ENCODE results near the gene CEP57L1. TPM values are rescaled to one million over a fixed set of nuclear protein-coding genes. Genes with fewer than 3 reads are reported as not detected.
"Not testable (repeated sequence)": the region's sequence is repeated elsewhere in the genome, so short reads cannot be mapped to it uniquely, and the experiment has no call there.

The CEP57L1 gene
- total RNA-seq, 4 donors from 2014 or later: 3.2 to 10.2 (median 7.3) TPM

DNA sequence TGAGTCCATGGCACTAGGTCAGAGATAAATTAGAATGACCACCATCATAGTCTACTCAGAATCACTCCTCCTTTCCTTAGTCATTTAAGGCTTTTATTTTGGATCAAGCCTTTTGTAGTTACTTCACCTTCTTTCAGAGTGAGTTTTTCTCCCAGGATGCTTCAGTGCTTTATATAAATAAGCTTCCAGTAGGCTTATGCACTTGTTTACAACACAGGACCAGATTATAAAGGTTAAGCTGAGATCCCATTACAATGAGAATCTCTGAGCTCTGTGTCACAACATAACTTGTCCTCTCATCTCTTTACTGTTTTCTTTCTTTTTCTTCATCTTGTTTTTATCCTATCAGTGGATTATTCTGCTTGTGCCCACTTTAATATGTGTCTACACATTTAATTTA, 47.9 kb downstream of the CEP57L1 start:
- no peak overlapping the region for H3K4me3 ChIP-seq (ENCODE audit: low read depth, poor library complexity, severe bottlenecking)
- DNase-seq (ENCODE audit: low spot score in 2 of 2): no peak
- intact Hi-C loops (cut with DNase I; ENCODE audit: low total_unique reads): no loop called here
- TF ChIP-seq CTCF (IDR thresholded peaks at IDR 0.05): no peak
- TF ChIP-seq POLR2A (IDR thresholded peaks at IDR 0.05): no peak

GRCh38 chr6:109148251-109148650, 52.9 kb downstream of the CEP57L1 start:
- H3K4me3 ChIP-seq (ENCODE audit: low read depth, poor library complexity, severe bottlenecking); intact Hi-C loops (cut with DNase I; ENCODE audit: low total_unique reads); DNase-seq (ENCODE audit: low spot score in 2 of 2): not testable (repeated sequence)
- 95 to 98% methylated on average over 5 of the region's 5 CpGs for WGBS, 2 donors

DNA sequence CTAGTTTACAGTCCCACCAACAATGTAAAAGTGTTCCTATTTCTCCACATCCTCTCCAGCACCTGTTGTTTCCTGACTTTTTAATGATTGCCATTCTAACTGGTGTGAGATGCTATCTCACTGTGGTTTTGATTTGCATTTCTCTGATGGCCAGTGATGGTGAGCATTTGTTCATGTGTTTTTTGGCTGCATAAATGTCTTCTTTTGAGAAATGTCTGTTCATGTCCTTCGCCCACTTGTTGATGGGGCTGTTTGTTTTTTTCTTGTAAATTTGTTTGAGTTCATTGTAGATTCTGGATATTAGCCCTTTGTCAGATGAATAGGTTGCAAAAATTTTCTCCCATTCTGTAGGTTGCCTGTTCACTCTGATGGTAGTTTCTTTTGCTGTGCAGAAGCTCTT, 53.4 kb downstream of the CEP57L1 start:
- H3K4me3 ChIP-seq (ENCODE audit: low read depth, poor library complexity, severe bottlenecking); intact Hi-C loops (cut with DNase I; ENCODE audit: low total_unique reads); DNase-seq (ENCODE audit: low spot score in 2 of 2): not testable (repeated sequence)
- WGBS, 2 donors: 100% methylated on average over 1 of the region's 1 CpG

DNA sequence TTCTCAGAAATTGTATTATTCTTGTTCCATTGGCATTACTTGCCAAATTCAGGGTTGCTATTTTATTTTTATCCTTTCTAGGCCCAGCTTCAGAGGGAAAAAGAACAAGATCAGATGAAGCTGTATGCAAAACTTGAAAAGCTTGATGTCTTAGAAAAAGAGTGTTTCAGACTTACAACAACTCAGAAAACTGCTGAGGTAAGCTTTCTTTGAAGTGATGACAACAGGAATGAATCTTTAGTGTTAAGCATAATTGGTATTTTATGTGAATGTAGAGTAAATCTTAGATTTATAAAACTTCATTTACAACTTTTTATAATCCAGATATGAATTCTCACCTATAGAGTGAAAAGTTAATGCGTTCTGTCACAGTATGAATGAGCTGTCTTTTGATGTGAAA, 58.4 kb downstream of the CEP57L1 start:
- no peak for DNase-seq (ENCODE audit: low spot score in 2 of 2)
- WGBS, 2 donors: 96 to 98% methylated on average over 1 of the region's 1 CpG
- H3K4me3 ChIP-seq (ENCODE audit: low read depth, poor library complexity, severe bottlenecking): no peak overlapping the region
- TF ChIP-seq CTCF (IDR thresholded peaks at IDR 0.05) (no peak), POLR2A (IDR thresholded peaks at IDR 0.05) (no peak)
- intact Hi-C loops (cut with DNase I; ENCODE audit: low total_unique reads): no loop called here

- no peak for TF ChIP-seq POLR2A (IDR thresholded peaks at IDR 0.05)
- no peak for TF ChIP-seq CTCF (IDR thresholded peaks at IDR 0.05)
- intact Hi-C loops (cut with DNase I; ENCODE audit: low total_unique reads): no loop called here
- H3K4me3 ChIP-seq (ENCODE audit: low read depth, poor library complexity, severe bottlenecking): no peak overlapping the region
- no peak for DNase-seq (ENCODE audit: low spot score in 2 of 2)
Observed at GRCh38 chr6:109164331-109164730, 69.0 kb downstream of the CEP57L1 start.

GRCh38 chr6:109165392-109165974, 70.2 kb downstream of the CEP57L1 start:
- DNase-seq (ENCODE audit: low spot score in 2 of 2): peak in 1 of 2 donors; percentile 23
- 39 to 63% methylated on average over 1 of the region's 1 CpG for WGBS, 2 donors
- H3K4me3 ChIP-seq (ENCODE audit: low read depth, poor library complexity, severe bottlenecking): no peak overlapping the region
- intact Hi-C loops (cut with DNase I; ENCODE audit: low total_unique reads): no loop called here
- no peak for TF ChIP-seq CTCF (IDR thresholded peaks at IDR 0.05)
- TF ChIP-seq POLR2A (IDR thresholded peaks at IDR 0.05): no peak

- intact Hi-C loops (cut with DNase I; ENCODE audit: low total_unique reads): no loop called here
- no peak overlapping the region for H3K4me3 ChIP-seq (ENCODE audit: low read depth, poor library complexity, severe bottlenecking)
- 92 to 94% methylated on average over 3 of the region's 3 CpGs for WGBS, 2 donors
- TF ChIP-seq POLR2A (IDR thresholded peaks at IDR 0.05): no peak
- no peak for TF ChIP-seq CTCF (IDR thresholded peaks at IDR 0.05)
- DNase-seq (ENCODE audit: low spot score in 2 of 2): no peak
Observed at GRCh38 chr6:109166673-109167072, 71.4 kb downstream of the CEP57L1 start.

Data from lower leg skin (tissue), 4 donors.